Skeletal muscle satellite cell (primary cell): ENCODE data around the gene CTDSP2.
A peak's percentile ranks its signal among the peaks of the same experiment; 100 is the strongest.

Source experiments
- H3K27me3 ChIP-seq: 2 replicates; pipeline ENCODE4 v1.7.0; 2013; ENCODE audit warnings: low read length; ENCODE audit not compliant: control insufficient read depth, insufficient read depth
- H3K36me3 ChIP-seq: 2 replicates; pipeline ENCODE4 v1.7.0; 2013; ENCODE audit warnings: mild to moderate bottlenecking, control low read depth, low read length; ENCODE audit not compliant: insufficient read depth
- H3K4me1 ChIP-seq: 2 replicates; pipeline ENCODE4 v1.7.0; 2013; ENCODE audit warnings: low read length; ENCODE audit not compliant: control insufficient read depth, insufficient read depth
- H3K4me2 ChIP-seq: 2 replicates; pipeline ENCODE4 v1.7.0; 2013; ENCODE audit warnings: mild to moderate bottlenecking, low read length
- H3K4me3 ChIP-seq: 2 replicates; pipeline ENCODE4 v1.7.0; 2013; ENCODE audit warnings: low read length
- H3K9ac ChIP-seq: 2 replicates; pipeline ENCODE4 v1.7.0; 2013; ENCODE audit warnings: mild to moderate bottlenecking, low read depth, low read length, moderate library complexity
- H3K9me3 ChIP-seq: replicated peaks from 2 replicates; pipeline ENCODE4 v1.7.0; 2013; ENCODE audit warnings: mild to moderate bottlenecking, control low read depth, low read length

Gene CTDSP2

GRCh38 chr12:57782608-57783465 lies 63.7 kb downstream of the CTDSP2 start, which contains the start of gene TSFM:
Gene TSFM, plus strand, starts transcription at chr12:57782787. Its CDS starts 15 bp downstream, at chr12:57782802.
- peak within 1 kb of the TSS; percentile 96 for H3K4me2 ChIP-seq
- H3K4me1 ChIP-seq: peaks cover 3% of the 10 kb centered on the region
- H3K4me3 ChIP-seq: peak within 1 kb of the TSS; percentile 88
- no peaks in the 10 kb centered on the region for H3K27me3 ChIP-seq
- no peaks in the 10 kb centered on the region for H3K9me3 ChIP-seq
- H3K9ac ChIP-seq: peak within 1 kb of the TSS; percentile 92
- peaks cover 32% of the 10 kb centered on the region for H3K36me3 ChIP-seq

GRCh38 chr12:57782243-57782607 lies 64.3 kb downstream of the CTDSP2 start:
- H3K27me3 ChIP-seq: no peaks in the 10 kb centered on the region
- no peak overlapping the region for H3K9ac ChIP-seq
- H3K4me1 ChIP-seq: peaks cover 3% of the 10 kb centered on the region
- peaks cover 29% of the 10 kb centered on the region for H3K36me3 ChIP-seq
- H3K4me2 ChIP-seq: peak overlapping the region; percentile 20
- H3K4me3 ChIP-seq: no peak overlapping the region
- no peaks in the 10 kb centered on the region for H3K9me3 ChIP-seq

GRCh38 chr12:57781801-57782200 lies 64.7 kb downstream of the CTDSP2 start:
- H3K36me3 ChIP-seq: peaks cover 25% of the 10 kb centered on the region
- H3K4me3 ChIP-seq: no peak overlapping the region

GRCh38 chr12:57781244-57781643 lies 65.3 kb downstream of the CTDSP2 start:
- peaks cover 19% of the 10 kb centered on the region for H3K36me3 ChIP-seq
- H3K4me1 ChIP-seq: peaks cover 3% of the 10 kb centered on the region
- no peak overlapping the region for H3K9ac ChIP-seq
- no peaks in the 10 kb centered on the region for H3K9me3 ChIP-seq
- no peak overlapping the region for H3K4me3 ChIP-seq
- H3K4me2 ChIP-seq: no peak overlapping the region
- no peaks in the 10 kb centered on the region for H3K27me3 ChIP-seq

More at GRCh38 chr12:57781801-57782200, 64.7 kb downstream of the CTDSP2 start:
- Histone ChIP-seq H3K9ac (no peak overlapping the region), H3K27me3 (no peaks in the 10 kb centered on the region), H3K4me1 (peaks cover 3% of the 10 kb centered on the region), H3K4me2 (no peak overlapping the region), H3K9me3 (no peaks in the 10 kb centered on the region)

GRCh38 chr12:57780284-57780897 lies 66.1 kb downstream of the CTDSP2 start:
- H3K27me3 ChIP-seq: no peaks in the 10 kb centered on the region
- peaks cover 11% of the 10 kb centered on the region for H3K36me3 ChIP-seq
- H3K9me3 ChIP-seq: no peaks in the 10 kb centered on the region
- no peak overlapping the region for H3K4me2 ChIP-seq
- H3K9ac ChIP-seq: no peak overlapping the region
- H3K4me1 ChIP-seq: peaks cover 3% of the 10 kb centered on the region
- H3K4me3 ChIP-seq: no peak overlapping the region

- H3K9ac ChIP-seq: no peak overlapping the region
- no peaks in the 10 kb centered on the region for H3K27me3 ChIP-seq
- no peaks in the 10 kb centered on the region for H3K9me3 ChIP-seq
- no peak overlapping the region for H3K4me3 ChIP-seq
- peaks cover 3% of the 10 kb centered on the region for H3K4me1 ChIP-seq
- H3K36me3 ChIP-seq: peaks cover 10% of the 10 kb centered on the region
- H3K4me2 ChIP-seq: no peak overlapping the region
These were observed 66.8 kb downstream of the CTDSP2 start for GRCh38 chr12:57779736-57780135.

- Histone ChIP-seq H3K27me3 (no peaks in the 10 kb centered on the region), H3K9ac (no peak overlapping the region), H3K4me3 (no peak overlapping the region), H3K36me3 (peaks cover 10% of the 10 kb centered on the region), H3K4me1 (no peaks in the 10 kb centered on the region), H3K9me3 (no peaks in the 10 kb centered on the region), H3K4me2 (no peak overlapping the region)
These were observed 68.6 kb downstream of the CTDSP2 start for GRCh38 chr12:57777911-57778310.

- no peaks in the 10 kb centered on the region for H3K4me1 ChIP-seq
- H3K9me3 ChIP-seq: no peaks in the 10 kb centered on the region
- no peak overlapping the region for H3K4me3 ChIP-seq
These were observed 69.2 kb downstream of the CTDSP2 start for GRCh38 chr12:57777367-57777766.

GRCh38 chr12:57776247-57776587 lies 70.3 kb downstream of the CTDSP2 start:
- peaks cover 10% of the 10 kb centered on the region for H3K36me3 ChIP-seq
- H3K9me3 ChIP-seq: no peaks in the 10 kb centered on the region
- H3K4me2 ChIP-seq: no peak overlapping the region
- H3K4me3 ChIP-seq: no peak overlapping the region
- no peaks in the 10 kb centered on the region for H3K27me3 ChIP-seq
- peaks cover 3% of the 10 kb centered on the region for H3K4me1 ChIP-seq
- H3K9ac ChIP-seq: no peak overlapping the region

More at GRCh38 chr12:57777367-57777766, 69.2 kb downstream of the CTDSP2 start:
- Histone ChIP-seq H3K4me2 (no peak overlapping the region), H3K9ac (no peak overlapping the region), H3K36me3 (peaks cover 10% of the 10 kb centered on the region), H3K27me3 (no peaks in the 10 kb centered on the region)

- Histone ChIP-seq H3K9ac (no peak overlapping the region), H3K4me3 (no peak overlapping the region), H3K27me3 (no peaks in the 10 kb centered on the region), H3K9me3 (no peaks in the 10 kb centered on the region), H3K4me1 (peaks cover 8% of the 10 kb centered on the region), H3K4me2 (no peak overlapping the region), H3K36me3 (peaks cover 13% of the 10 kb centered on the region)
These were observed 70.8 kb downstream of the CTDSP2 start for GRCh38 chr12:57775563-57776246.

- Histone ChIP-seq H3K9me3 (no peaks in the 10 kb centered on the region), H3K36me3 (peaks cover 9% of the 10 kb centered on the region), H3K27me3 (no peaks in the 10 kb centered on the region), H3K9ac (no peak overlapping the region), H3K4me1 (peaks cover 8% of the 10 kb centered on the region), H3K4me3 (no peak overlapping the region), H3K4me2 (no peak overlapping the region)
These were observed 71.5 kb downstream of the CTDSP2 start for GRCh38 chr12:57775044-57775443.
